Activated CD8-positive, alpha-beta T cell treated with anti-CD3 and anti-CD28 coated beads, Interleukin-2, amount 10 ng/mL, durations not matched to agents 7 days and 5 days (primary cell): ENCODE measurements around the gene ZDHHC12. TPM values are rescaled to one million over a fixed set of nuclear protein-coding genes. Genes with fewer than 3 reads are reported as not detected.
A peak's percentile ranks its signal among the peaks of the same experiment; 100 is the strongest.

ENCODE experiments used
- ATAC-seq: fragments of 150-1000 bp; cut with Tn5 transposase; one replicate; pipeline ENCODE4 v1.10.0; 2021; ENCODE audit warnings: moderate library complexity
- CTCF ChIA-PET: fragments of 350-600 bp; sonication (Branson Sonifier 250); formaldehyde crosslinking; loops from one replicate; lab custom pipeline; 2021; ENCODE audit warnings: antibody characterized with exemption; lab: Charles Lee
- POLR2A ChIA-PET: fragments of 350-600 bp; sonication (Branson Sonifier 250); formaldehyde crosslinking; loops from one replicate; lab custom pipeline; 2021; ENCODE audit warnings: antibody characterized with exemption; lab: Charles Lee
- DNase-seq: peaks from one replicate; pipeline ENCODE4 v3.0.0-alpha.2; 2020
- H3K27ac Mint-ChIP-seq: one replicate; pipeline ENCODE4 v1.8.0; 2021; ENCODE audit warnings: mild to moderate bottlenecking, mixed read lengths
- H3K27me3 Mint-ChIP-seq: one replicate; pipeline ENCODE4 v1.8.0; 2021; ENCODE audit warnings: low read depth, mixed read lengths
- H3K36me3 Mint-ChIP-seq: one replicate; pipeline ENCODE4 v1.8.0; 2021; ENCODE audit warnings: low read depth, mixed read lengths
- H3K4me1 Mint-ChIP-seq: one replicate; pipeline ENCODE4 v1.8.0; 2021; ENCODE audit warnings: low read depth, mixed read lengths
- H3K4me3 Mint-ChIP-seq: one replicate; pipeline ENCODE4 v1.8.0; 2021; ENCODE audit warnings: mild to moderate bottlenecking, mixed read lengths
- H3K9me3 Mint-ChIP-seq: one replicate; pipeline ENCODE4 v1.8.0; 2022; ENCODE audit warnings: mixed read lengths; ENCODE audit not compliant: insufficient read depth
- total RNA-seq, 2 experiments: library from RNA; stranded (reverse); gene quantifications; one replicate each; pipeline ENCODE4 v1.2.3, GENCODE V29; 2021

Gene ZDHHC12
- total RNA-seq, 2 experiments from 2014 or later = 80.4 to 88.4 TPM

- Mint-ChIP-seq H3K4me1 (peaks cover 36% of the 10 kb centered on the region), H3K27ac (peak overlapping the region; percentile 43), H3K9me3 (no peaks in the 10 kb centered on the region), H3K27me3 (no peaks in the 10 kb centered on the region), H3K36me3 (peaks cover 20% of the 10 kb centered on the region), H3K4me3 (no peak overlapping the region)
- POLR2A ChIA-PET = interaction anchor here (1.5 kb wide), 1 partner anchor 224 kb away, joined by 3 read pairs; no protein-coding TSS in a partner anchor
- DNase-seq (no peak), ATAC-seq (no peak)
- CTCF ChIA-PET = no interaction called here
Measured at GRCh38 chr9:128729302-128729701, 5.4 kb upstream of the ZDHHC12 start.

- peaks cover 43% of the 10 kb centered on the region for H3K4me1 Mint-ChIP-seq
- CTCF ChIA-PET = no interaction called here
- ATAC-seq (no peak), DNase-seq (no peak)
- no peak overlapping the region for H3K27ac Mint-ChIP-seq
- no peaks in the 10 kb centered on the region for H3K27me3 Mint-ChIP-seq
- POLR2A ChIA-PET = interaction anchor here (1.5 kb wide), 1 partner anchor 223 kb away, joined by 3 read pairs; no protein-coding TSS in a partner anchor
- no peaks in the 10 kb centered on the region for H3K9me3 Mint-ChIP-seq
- H3K4me3 Mint-ChIP-seq = no peak overlapping the region
- H3K36me3 Mint-ChIP-seq = peaks cover 21% of the 10 kb centered on the region
Measured at GRCh38 chr9:128728298-128728697, 4.4 kb upstream of the ZDHHC12 start.

GRCh38 chr9:128727640-128728248 lies 3.8 kb upstream of the ZDHHC12 start:
- no peaks in the 10 kb centered on the region for H3K27me3 Mint-ChIP-seq
- H3K4me3 Mint-ChIP-seq = no peak overlapping the region
- ATAC-seq = no peak
- POLR2A ChIA-PET = no interaction called here
- peaks cover 44% of the 10 kb centered on the region for H3K4me1 Mint-ChIP-seq
- no peak for DNase-seq
- peaks cover 22% of the 10 kb centered on the region for H3K36me3 Mint-ChIP-seq
- H3K27ac Mint-ChIP-seq = peak overlapping the region; percentile 66
- CTCF ChIA-PET = no interaction called here
- no peaks in the 10 kb centered on the region for H3K9me3 Mint-ChIP-seq

GRCh38 chr9:128724744-128725211 lies 851 bp upstream of the ZDHHC12 start:
- Mint-ChIP-seq H3K9me3 (no peaks in the 10 kb centered on the region), H3K27ac (peak overlapping the region; percentile 93), H3K4me1 (peaks cover 52% of the 10 kb centered on the region), H3K27me3 (no peaks in the 10 kb centered on the region), H3K36me3 (peaks cover 43% of the 10 kb centered on the region), H3K4me3 (peak overlapping the region; percentile 97)
- ChIA-PET CTCF (interaction anchor here (0.9 to 2.8 kb wide), 4 partner anchors 23 to 286 kb away, joined by 3 to 13 read pairs (median 6); partner anchors contain the start of genes ENDOG, PKN3 and SET), POLR2A (interaction anchor here (0.6 to 1.7 kb wide), 12 partner anchors 28 to 220 kb away, joined by 3 to 8 read pairs (median 4); partner anchors contain the start of genes ENDOG, GLE1, SET and SPTAN1)
- DNase-seq (peak; percentile 58), ATAC-seq (peak; percentile 7)

GRCh38 chr9:128723352-128723865 lies 518 bp downstream of the ZDHHC12 start:
- no peaks in the 10 kb centered on the region for H3K27me3 Mint-ChIP-seq

GRCh38 chr9:128722380-128723351 lies 1.3 kb downstream of the ZDHHC12 start:
- POLR2A ChIA-PET = interaction anchor here (1.6 to 1.7 kb wide), 2 partner anchors 25 to 33 kb away, joined by 6 read pairs; partner anchors contain the start of gene SET
- CTCF ChIA-PET = interaction anchor here (2.8 kb wide), 1 partner anchor 21 kb away, joined by 13 read pairs; the partner anchor contains the start of gene PKN3
- H3K27me3 Mint-ChIP-seq = no peaks in the 10 kb centered on the region
- no peak for ATAC-seq
- H3K4me1 Mint-ChIP-seq = peaks cover 49% of the 10 kb centered on the region
- H3K4me3 Mint-ChIP-seq = peak overlapping the region; percentile 97
- H3K27ac Mint-ChIP-seq = peak overlapping the region; percentile 95
- DNase-seq = no peak
- no peaks in the 10 kb centered on the region for H3K9me3 Mint-ChIP-seq
- peaks cover 46% of the 10 kb centered on the region for H3K36me3 Mint-ChIP-seq

More at GRCh38 chr9:128723352-128723865, 518 bp downstream of the ZDHHC12 start:
- Mint-ChIP-seq H3K27ac (peak overlapping the region; percentile 95), H3K9me3 (no peaks in the 10 kb centered on the region), H3K4me3 (peak overlapping the region; percentile 97), H3K4me1 (peaks cover 52% of the 10 kb centered on the region), H3K36me3 (peaks cover 46% of the 10 kb centered on the region)
- DNase-seq (no peak), ATAC-seq (no peak)
- POLR2A ChIA-PET = interaction anchor here (0.8 to 1.7 kb wide), 5 partner anchors 26 to 171 kb away, joined by 5 to 6 read pairs (median 5); partner anchors contain the start of genes SET and SPTAN1
- CTCF ChIA-PET = interaction anchor here (0.7 to 2.8 kb wide), 3 partner anchors 21 to 901 kb away, joined by 3 to 13 read pairs (median 7); partner anchors contain the start of genes ENDOG and PKN3

- Mint-ChIP-seq H3K4me3 (no peak overlapping the region), H3K9me3 (no peaks in the 10 kb centered on the region), H3K27me3 (no peaks in the 10 kb centered on the region), H3K4me1 (peaks cover 41% of the 10 kb centered on the region), H3K27ac (no peak overlapping the region), H3K36me3 (peaks cover 37% of the 10 kb centered on the region)
- DNase-seq (no peak), ATAC-seq (no peak)
- ChIA-PET CTCF (interaction anchor here (2.8 kb wide), 1 partner anchor 19 kb away, joined by 13 read pairs; the partner anchor contains the start of gene PKN3), POLR2A (interaction anchor here (1.6 kb wide), 1 partner anchor 32 kb away, joined by 6 read pairs; the partner anchor contains the start of gene SET)
Measured at GRCh38 chr9:128721487-128722010, 2.4 kb downstream of the ZDHHC12 start.

GRCh38 chr9:128720841-128721486 lies 3.0 kb downstream of the ZDHHC12 start:
- no peak for ATAC-seq
- no peak for DNase-seq
- peaks cover 34% of the 10 kb centered on the region for H3K36me3 Mint-ChIP-seq
- H3K27me3 Mint-ChIP-seq = no peaks in the 10 kb centered on the region
- no peaks in the 10 kb centered on the region for H3K9me3 Mint-ChIP-seq
- H3K4me1 Mint-ChIP-seq = peaks cover 38% of the 10 kb centered on the region
- no peak overlapping the region for H3K27ac Mint-ChIP-seq
- CTCF ChIA-PET = no interaction called here
- no peak overlapping the region for H3K4me3 Mint-ChIP-seq
- POLR2A ChIA-PET = no interaction called here

- no peak for ATAC-seq
- H3K4me1 Mint-ChIP-seq = peaks cover 31% of the 10 kb centered on the region
Measured at GRCh38 chr9:128719919-128720605, 3.9 kb downstream of the ZDHHC12 start.

GRCh38 chr9:128718475-128718874 lies 5.5 kb downstream of the ZDHHC12 start:
- CTCF ChIA-PET = no interaction called here

More at GRCh38 chr9:128719919-128720605, 3.9 kb downstream of the ZDHHC12 start:
- no peak overlapping the region for H3K27ac Mint-ChIP-seq
- ChIA-PET POLR2A (no interaction called here), CTCF (no interaction called here)
- H3K27me3 Mint-ChIP-seq = no peaks in the 10 kb centered on the region
- no peak overlapping the region for H3K4me3 Mint-ChIP-seq
- H3K36me3 Mint-ChIP-seq = peaks cover 34% of the 10 kb centered on the region
- no peaks in the 10 kb centered on the region for H3K9me3 Mint-ChIP-seq
- no peak for DNase-seq

More at GRCh38 chr9:128718475-128718874, 5.5 kb downstream of the ZDHHC12 start:
- Mint-ChIP-seq H3K4me3 (no peak overlapping the region), H3K27me3 (no peaks in the 10 kb centered on the region), H3K9me3 (no peaks in the 10 kb centered on the region), H3K27ac (no peak overlapping the region), H3K36me3 (peaks cover 30% of the 10 kb centered on the region), H3K4me1 (peaks cover 19% of the 10 kb centered on the region)
- no peak for ATAC-seq
- DNase-seq = no peak
- POLR2A ChIA-PET = no interaction called here
